Measurements from ENCODE around the gene DNAL4. TPM values are rescaled to one million over a fixed set of nuclear protein-coding genes. Genes with fewer than 3 reads are reported as not detected.

DNAL4 gene
- total RNA-seq, 1 experiment from 2014 or later = 8.3 TPM

GRCh38 chr22:38832005-38832978, 38.3 kb upstream of the DNAL4 start:
- Histone ChIP-seq H4K91ac (ENCODE audit: insufficient read length, low read depth, low read length) (no peak overlapping the region), H2BK15ac (ENCODE audit: low read depth, low read length) (no peak overlapping the region), H2AK5ac (ENCODE audit: insufficient read length, low read length) (no peak overlapping the region), H2AFZ (ENCODE audit: low read length) (no peak overlapping the region), H3K27ac (ENCODE audit: insufficient read length, low read depth, low read length) (no peak overlapping the region), H2BK120ac (ENCODE audit: low read depth, low read length, poor library complexity, severe bottlenecking) (no peak overlapping the region), H2BK5ac (ENCODE audit: insufficient read length, low read length) (no peak overlapping the region), H3K4me1 (ENCODE audit: insufficient read depth, low read length) (peaks cover 10% of the 10 kb centered on the region; the same call in 1 of the 2 replicates), H3K56ac (ENCODE audit: insufficient read length, low read depth, low read length) (no peak overlapping the region), H3K14ac (ENCODE audit: insufficient read depth, low read length) (no peak overlapping the region), H2BK12ac (ENCODE audit: insufficient read length, low read depth, low read length) (no peak overlapping the region), H3K79me2 (ENCODE audit: insufficient read depth, low read length) (peaks cover 2% of the 10 kb centered on the region; the same call in 1 of the 2 replicates), H3K79me1 (ENCODE audit: insufficient read depth, low read depth, low read length, poor library complexity, severe bottlenecking) (no peaks in the 10 kb centered on the region), H4K8ac (replicated peaks; ENCODE audit: insufficient read length, low read depth, low read length) (no peak overlapping the region), H3K18ac (ENCODE audit: insufficient read length, low read depth, low read length) (no peak overlapping the region), H3K9ac (ENCODE audit: extremely low read depth, insufficient read length, low read length) (no peak overlapping the region), H3K27me3 (ENCODE audit: insufficient read depth, low read length) (no peaks in the 10 kb centered on the region), H3T11ph (ENCODE audit: low read length) (no peak overlapping the region), H3K4ac (ENCODE audit: low read depth, low read length) (no peak overlapping the region), H3K23me2 (ENCODE audit: insufficient read length, low read depth, low read length, poor library complexity, severe bottlenecking) (no peaks in the 10 kb centered on the region), H3K23ac (ENCODE audit: insufficient read length, low read depth, low read length) (no peak overlapping the region), H3K4me2 (ENCODE audit: insufficient read depth, insufficient read length, low read length) (no peak overlapping the region), H2BK20ac (ENCODE audit: low read depth, low read length, poor library complexity, severe bottlenecking) (no peak overlapping the region), H4K5ac (ENCODE audit: insufficient read length, low read depth, low read length) (no peak overlapping the region), H4K20me1 (ENCODE audit: control insufficient read depth, insufficient read depth, insufficient read length) (no peaks in the 10 kb centered on the region), H3K9me3 (ENCODE audit: control insufficient read depth, low read depth, low read length) (no peaks in the 10 kb centered on the region)
- H3K4me3 Mint-ChIP-seq = no peak overlapping the region
- H3K36me3 Mint-ChIP-seq (ENCODE audit: insufficient read depth in 1 of 3, low read depth in 3 of 3) = no peaks in the 10 kb centered on the region
- H3K27ac Mint-ChIP-seq = no peak overlapping the region; a peak in 1 of 7 replicates
- TF ChIP-seq CTCF (conservative IDR thresholded peaks at IDR 0.05) = no peak
- peaks cover 44 to 45% of the 10 kb centered on the region in 2 experiments for H3K4me1 Mint-ChIP-seq
- peaks cover 11% of the 10 kb centered on the region for H3K27me3 Mint-ChIP-seq (ENCODE audit: low read depth)
- no peaks in the 10 kb centered on the region for H3K9me3 Mint-ChIP-seq
- DNase-seq = no peak
- WGBS (ENCODE audit: extremely low coverage, insufficient read length, low lambda C conversion rate) = no CpG with 5 or more reads among the region's 30 CpGs
